NT2/D1 (cell line): ENCODE data around the gene TBC1D22B.

Experiments used
- SUZ12 ChIP-seq: IDR thresholded peaks from 2 replicates; pipeline ENCODE4 v1.6.1; 2011; ENCODE audit not compliant: insufficient read length, insufficient read depth; ENCODE audit errors: extremely low read depth
- YY1 ChIP-seq: IDR thresholded peaks from 2 replicates; pipeline ENCODE4 v1.6.1; 2011; ENCODE audit not compliant: insufficient read length, insufficient read depth
- ZNF274 ChIP-seq: IDR thresholded peaks from 2 replicates; pipeline ENCODE4 v1.6.1; 2011; ENCODE audit warnings: mild to moderate bottlenecking, low read depth, low read length

DNA sequence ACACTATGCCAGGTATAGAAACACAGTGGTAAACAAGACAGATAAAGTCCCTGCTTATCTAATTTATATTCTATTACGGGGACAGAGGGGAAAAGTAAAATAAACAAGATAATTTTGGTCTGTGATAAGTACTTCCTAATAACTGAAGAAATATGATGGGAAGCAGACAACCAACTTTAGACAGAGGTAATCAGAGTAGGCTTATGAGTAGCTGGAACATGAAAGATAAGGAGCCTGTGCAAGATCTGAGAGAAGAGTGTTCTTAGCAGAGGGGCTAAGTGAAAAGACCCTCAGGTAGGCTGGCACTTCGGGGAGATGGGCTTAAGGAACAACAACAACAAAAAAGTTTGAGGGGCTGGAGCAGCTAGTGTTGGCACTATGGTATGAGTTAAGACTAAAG lies 100.3 kb downstream of the TBC1D22B start:
- TF ChIP-seq YY1 (no peak), ZNF274 (no peak), SUZ12 (no peak)
